Neutrophil (primary cell): Measurements from ENCODE around the gene EXOC4.

Source experiments
- H3K27ac ChIP-seq: fragments of 200-600 bp; sonication (generic); 2 replicates; pipeline ENCODE4 v1.5.1; 2016; ENCODE audit warnings: mild to moderate bottlenecking, moderate library complexity
- H3K27me3 ChIP-seq: fragments of 200-600 bp; sonication (generic); 2 replicates; pipeline ENCODE4 v1.6.0; 2016; ENCODE audit warnings: mild to moderate bottlenecking
- H3K36me3 ChIP-seq: fragments of 200-600 bp; sonication (generic); 2 replicates; pipeline ENCODE4 v1.5.1; 2017
- H3K4me1 ChIP-seq, 2 experiments: fragments of 200-600 bp in 1 of 2; sonication (generic) in 1 of 2; 1 replicate in 1 of 2; 2 replicates in 1 of 2; pipeline versions ENCODE4 v1.5.1 to v1.6.1; 2013 to 2016; ENCODE audit warnings: low read depth in 1 of 2, low read length in 1 of 2, mild to moderate bottlenecking in 1 of 2, moderate library complexity in 1 of 2; ENCODE audit not compliant: control insufficient read depth in 1 of 2, insufficient read depth in 1 of 2
- H3K4me3 ChIP-seq, 2 experiments: fragments of 200-600 bp in 1 of 2; sonication (generic) in 1 of 2; 1 replicate in 1 of 2; 2 replicates in 1 of 2; pipeline ENCODE4 v1.5.1; 2013 to 2016; ENCODE audit warnings: low read depth in 1 of 2, low read length in 1 of 2, mild to moderate bottlenecking in 1 of 2, moderate library complexity in 1 of 2
- H3K9me3 ChIP-seq: fragments of 200-600 bp; sonication (generic); 2 replicates; pipeline ENCODE4 v1.5.1; 2016
- TF ChIP-seq, protein P1 (sequence below): fragments of 200-600 bp; sonication (generic); IDR thresholded peaks from 2 replicates; pipeline ENCODE4 v1.5.1; 2016; ENCODE audit warnings: antibody characterized with exemption

The EXOC4 gene

DNA sequence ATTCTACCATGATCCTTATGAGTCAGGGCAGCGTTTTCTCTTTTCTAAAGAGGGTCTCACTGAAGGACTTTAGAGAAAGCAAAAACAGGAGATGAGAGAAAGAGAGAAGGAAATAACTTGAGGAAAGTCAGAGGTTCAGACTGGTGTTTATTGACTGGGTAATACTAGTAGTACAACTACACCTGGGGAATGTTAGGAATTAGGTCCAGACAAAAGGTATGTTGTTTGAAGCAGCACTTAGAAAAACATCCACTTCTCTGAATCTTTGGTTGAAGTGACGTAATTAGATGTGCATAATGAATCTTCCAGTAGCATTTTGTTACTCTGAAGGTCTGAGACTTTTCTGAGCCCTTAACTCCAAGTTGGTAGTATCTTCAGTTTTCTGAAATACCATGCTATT lies 494.0 kb downstream of the EXOC4 start:
- H3K36me3 ChIP-seq, result no peaks in the 10 kb centered on the region
- H3K4me1 ChIP-seq, result no peaks in the 10 kb centered on the region
- H3K27ac ChIP-seq, result no peak overlapping the region
- H3K27me3 ChIP-seq, result no peaks in the 10 kb centered on the region
- H3K4me3 ChIP-seq, result no peak overlapping the region
- H3K9me3 ChIP-seq, result no peaks in the 10 kb centered on the region
- TF ChIP-seq, protein P1, sequence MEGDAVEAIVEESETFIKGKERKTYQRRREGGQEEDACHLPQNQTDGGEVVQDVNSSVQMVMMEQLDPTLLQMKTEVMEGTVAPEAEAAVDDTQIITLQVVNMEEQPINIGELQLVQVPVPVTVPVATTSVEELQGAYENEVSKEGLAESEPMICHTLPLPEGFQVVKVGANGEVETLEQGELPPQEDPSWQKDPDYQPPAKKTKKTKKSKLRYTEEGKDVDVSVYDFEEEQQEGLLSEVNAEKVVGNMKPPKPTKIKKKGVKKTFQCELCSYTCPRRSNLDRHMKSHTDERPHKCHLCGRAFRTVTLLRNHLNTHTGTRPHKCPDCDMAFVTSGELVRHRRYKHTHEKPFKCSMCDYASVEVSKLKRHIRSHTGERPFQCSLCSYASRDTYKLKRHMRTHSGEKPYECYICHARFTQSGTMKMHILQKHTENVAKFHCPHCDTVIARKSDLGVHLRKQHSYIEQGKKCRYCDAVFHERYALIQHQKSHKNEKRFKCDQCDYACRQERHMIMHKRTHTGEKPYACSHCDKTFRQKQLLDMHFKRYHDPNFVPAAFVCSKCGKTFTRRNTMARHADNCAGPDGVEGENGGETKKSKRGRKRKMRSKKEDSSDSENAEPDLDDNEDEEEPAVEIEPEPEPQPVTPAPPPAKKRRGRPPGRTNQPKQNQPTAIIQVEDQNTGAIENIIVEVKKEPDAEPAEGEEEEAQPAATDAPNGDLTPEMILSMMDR, result no peak

DNA sequence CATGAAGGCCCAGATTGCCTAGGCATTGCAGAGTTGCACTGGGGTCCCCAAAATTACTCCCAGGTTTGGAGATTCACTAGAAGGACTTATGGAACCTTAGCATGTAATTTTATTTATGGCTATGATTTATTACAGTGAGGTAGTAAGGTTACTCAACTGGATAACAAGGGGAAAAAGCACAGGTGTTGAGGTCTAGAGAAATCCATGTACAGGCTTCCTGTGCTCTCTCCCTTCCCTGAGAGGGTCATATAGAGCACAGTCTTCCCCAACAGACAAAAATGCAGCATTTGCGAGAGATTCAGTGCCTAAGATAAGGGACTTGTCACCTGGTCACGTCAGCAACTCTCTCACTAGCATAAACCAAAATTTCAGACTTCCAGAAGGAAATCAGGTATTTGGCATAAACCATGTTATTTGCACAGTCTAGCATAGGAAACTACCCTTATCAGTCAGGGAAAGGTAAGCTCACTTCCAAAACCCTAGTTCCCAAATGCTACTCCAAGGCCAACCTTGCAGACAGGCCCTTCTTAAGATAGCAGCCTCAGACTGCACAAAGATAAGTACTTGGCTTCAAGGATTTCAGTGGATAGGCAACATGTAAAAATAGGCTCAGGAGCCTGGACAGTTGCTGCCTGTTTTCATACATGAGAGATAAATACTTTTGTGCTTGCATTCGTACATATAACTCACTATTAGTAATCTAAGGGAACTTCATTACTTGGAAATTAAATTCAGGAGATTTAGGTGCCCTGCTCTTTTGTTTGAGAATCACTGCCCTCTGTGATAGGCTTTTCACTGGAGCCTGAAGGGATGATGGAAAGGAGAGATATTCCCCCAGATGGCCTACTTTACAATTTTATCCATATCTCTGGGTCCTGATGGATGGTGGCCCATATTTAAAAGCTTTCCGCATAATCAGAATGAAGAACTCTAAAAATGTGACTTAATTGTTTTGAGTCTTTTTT lies 495.8 kb downstream of the EXOC4 start:
- TF ChIP-seq, protein P1, result no peak
- Histone ChIP-seq H3K4me1 (no peaks in the 10 kb centered on the region), H3K4me3 (no peak overlapping the region), H3K27ac (no peak overlapping the region), H3K9me3 (no peaks in the 10 kb centered on the region), H3K27me3 (no peaks in the 10 kb centered on the region), H3K36me3 (no peaks in the 10 kb centered on the region)

DNA sequence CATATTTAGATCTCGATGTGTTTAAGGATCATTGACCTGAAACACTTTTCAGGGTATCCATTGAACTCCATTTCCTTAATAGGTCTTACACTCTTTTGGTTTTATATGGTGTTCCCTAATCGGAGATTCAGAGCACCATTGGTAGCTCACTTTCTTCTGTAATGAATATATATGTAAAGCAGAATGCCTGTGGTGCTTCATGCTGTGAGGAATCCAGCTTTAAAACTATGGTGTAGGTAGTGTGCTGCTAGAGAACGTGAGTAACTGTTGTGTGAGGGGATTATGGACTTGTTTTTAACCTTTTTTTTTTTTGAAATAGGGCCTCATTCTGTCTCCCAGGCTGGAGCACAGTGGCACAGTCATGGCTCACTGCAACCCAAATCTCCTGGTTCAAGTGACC lies 497.4 kb downstream of the EXOC4 start:
- H3K27me3 ChIP-seq, result no peaks in the 10 kb centered on the region
- no peaks in the 10 kb centered on the region for H3K9me3 ChIP-seq
- H3K27ac ChIP-seq, result no peak overlapping the region
- no peaks in the 10 kb centered on the region for H3K4me1 ChIP-seq
- H3K36me3 ChIP-seq, result no peaks in the 10 kb centered on the region
- H3K4me3 ChIP-seq, result no peak overlapping the region
- TF ChIP-seq, protein P1, result no peak

DNA sequence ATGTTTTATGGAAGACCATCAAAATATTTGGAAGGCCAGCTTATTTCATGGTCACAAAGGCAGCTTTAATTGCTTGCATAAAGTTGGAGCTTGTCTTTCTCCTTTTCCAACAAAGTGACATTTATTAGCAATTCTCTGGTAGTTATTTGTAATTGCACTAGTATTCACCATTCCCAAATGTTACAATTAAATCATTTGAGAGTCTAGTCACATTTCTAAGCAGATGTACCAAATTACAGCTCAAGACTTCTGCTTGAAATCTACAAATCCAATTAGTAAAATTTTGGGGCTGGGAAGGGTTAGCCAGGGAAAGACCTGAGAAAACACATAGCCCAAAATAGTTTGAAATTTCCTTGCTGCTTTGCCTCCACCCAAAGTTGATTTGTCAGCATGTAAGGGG lies 498.2 kb downstream of the EXOC4 start:
- H3K9me3 ChIP-seq, result no peaks in the 10 kb centered on the region
- H3K4me3 ChIP-seq, result no peak overlapping the region
- H3K36me3 ChIP-seq, result no peaks in the 10 kb centered on the region
- no peaks in the 10 kb centered on the region for H3K4me1 ChIP-seq
- H3K27me3 ChIP-seq, result no peaks in the 10 kb centered on the region
- H3K27ac ChIP-seq, result no peak overlapping the region
- TF ChIP-seq, protein P1, result no peak

DNA sequence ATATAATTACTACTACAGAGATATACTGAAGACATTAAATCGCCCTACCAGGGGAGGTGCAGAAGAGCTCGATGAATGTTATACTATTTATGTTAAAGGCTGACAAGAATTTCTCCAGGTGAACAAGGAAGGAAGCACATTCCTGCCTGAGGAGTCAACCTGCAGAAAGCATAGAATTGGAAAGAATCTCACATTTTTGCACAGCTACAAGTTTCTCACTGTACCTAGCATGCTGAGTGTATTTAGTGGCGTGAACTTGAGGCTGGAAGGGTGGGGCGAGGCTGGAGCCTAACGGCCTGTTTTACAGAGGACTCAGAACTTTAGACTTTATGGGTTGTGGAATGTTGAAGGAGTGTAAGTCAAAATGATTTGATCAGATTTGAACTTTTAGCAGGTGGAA lies 500.6 kb downstream of the EXOC4 start:
- TF ChIP-seq, protein P1, result no peak
- Histone ChIP-seq H3K4me1 (no peaks in the 10 kb centered on the region), H3K9me3 (no peaks in the 10 kb centered on the region), H3K36me3 (no peaks in the 10 kb centered on the region), H3K4me3 (no peak overlapping the region), H3K27me3 (no peaks in the 10 kb centered on the region), H3K27ac (no peak overlapping the region)
